ENCODE data around the gene DHCR7.

DHCR7 gene

GRCh38 chr11:71477641-71478527 lies 29.7 kb upstream of the DHCR7 start:
- Histone ChIP-seq H3K4me3 (ENCODE audit: low read length) (no peak overlapping the region), H3K27me3 (ENCODE audit: control insufficient read depth, insufficient read depth, low read length) (no peaks in the 10 kb centered on the region), H3K4me1 (ENCODE audit: control insufficient read depth, insufficient read depth, low read length) (no peaks in the 10 kb centered on the region), H3K9me3 (ENCODE audit: control insufficient read depth, insufficient read depth, low read length) (no peaks in the 10 kb centered on the region), H3K27ac (ENCODE audit: low read length) (no peak overlapping the region), H3K36me3 (ENCODE audit: control insufficient read depth, insufficient read depth, low read length) (peaks cover 25% of the 10 kb centered on the region)
- WGBS (ENCODE audit: insufficient coverage, insufficient read length): no CpG with 5 or more reads among the region's 25 CpGs
- DNase-seq (ENCODE audit: low read depth, low spot score): peak; percentile 22

GRCh38 chr11:71476926-71477640 lies 28.9 kb upstream of the DHCR7 start:
- Histone ChIP-seq H3K4me3 (ENCODE audit: low read length) (no peak overlapping the region), H3K27me3 (ENCODE audit: control insufficient read depth, insufficient read depth, low read length) (no peaks in the 10 kb centered on the region), H3K27ac (ENCODE audit: low read length) (no peak overlapping the region), H3K36me3 (ENCODE audit: control insufficient read depth, insufficient read depth, low read length) (peaks cover 24% of the 10 kb centered on the region), H3K4me1 (ENCODE audit: control insufficient read depth, insufficient read depth, low read length) (no peaks in the 10 kb centered on the region), H3K9me3 (ENCODE audit: control insufficient read depth, insufficient read depth, low read length) (no peaks in the 10 kb centered on the region)
- WGBS (ENCODE audit: insufficient coverage, insufficient read length): no CpG with 5 or more reads among the region's 34 CpGs
- no peak for DNase-seq (ENCODE audit: low read depth, low spot score)

- Histone ChIP-seq H3K9me3 (ENCODE audit: control insufficient read depth, insufficient read depth, low read length) (no peaks in the 10 kb centered on the region), H3K27me3 (ENCODE audit: control insufficient read depth, insufficient read depth, low read length) (no peaks in the 10 kb centered on the region), H3K27ac (ENCODE audit: low read length) (no peak overlapping the region), H3K36me3 (ENCODE audit: control insufficient read depth, insufficient read depth, low read length) (peaks cover 24% of the 10 kb centered on the region), H3K4me3 (ENCODE audit: low read length) (no peak overlapping the region), H3K4me1 (ENCODE audit: control insufficient read depth, insufficient read depth, low read length) (no peaks in the 10 kb centered on the region)
- DNase-seq (ENCODE audit: low read depth, low spot score): no peak
- WGBS (ENCODE audit: insufficient coverage, insufficient read length): no CpG with 5 or more reads among the region's 21 CpGs
Measured at GRCh38 chr11:71476031-71476430, 27.8 kb upstream of the DHCR7 start.

GRCh38 chr11:71474771-71475483 lies 26.7 kb upstream of the DHCR7 start:
- peaks cover 22% of the 10 kb centered on the region for H3K36me3 ChIP-seq (ENCODE audit: control insufficient read depth, insufficient read depth, low read length)
- no peak for DNase-seq (ENCODE audit: low read depth, low spot score)
- no CpG with 5 or more reads among the region's 26 CpGs for WGBS (ENCODE audit: insufficient coverage, insufficient read length)

GRCh38 chr11:71474141-71474770 lies 26.1 kb upstream of the DHCR7 start:
- Histone ChIP-seq H3K9me3 (ENCODE audit: control insufficient read depth, insufficient read depth, low read length) (no peaks in the 10 kb centered on the region), H3K27me3 (ENCODE audit: control insufficient read depth, insufficient read depth, low read length) (no peaks in the 10 kb centered on the region), H3K36me3 (ENCODE audit: control insufficient read depth, insufficient read depth, low read length) (peaks cover 22% of the 10 kb centered on the region), H3K4me3 (ENCODE audit: low read length) (no peak overlapping the region), H3K4me1 (ENCODE audit: control insufficient read depth, insufficient read depth, low read length) (no peaks in the 10 kb centered on the region), H3K27ac (ENCODE audit: low read length) (no peak overlapping the region)
- no CpG with 5 or more reads among the region's 27 CpGs for WGBS (ENCODE audit: insufficient coverage, insufficient read length)
- DNase-seq (ENCODE audit: low read depth, low spot score): no peak

More at GRCh38 chr11:71474771-71475483, 26.7 kb upstream of the DHCR7 start:
- no peaks in the 10 kb centered on the region for H3K4me1 ChIP-seq (ENCODE audit: control insufficient read depth, insufficient read depth, low read length)
- H3K9me3 ChIP-seq (ENCODE audit: control insufficient read depth, insufficient read depth, low read length): no peaks in the 10 kb centered on the region
- H3K27ac ChIP-seq (ENCODE audit: low read length): no peak overlapping the region
- no peaks in the 10 kb centered on the region for H3K27me3 ChIP-seq (ENCODE audit: control insufficient read depth, insufficient read depth, low read length)
- H3K4me3 ChIP-seq (ENCODE audit: low read length): no peak overlapping the region

GRCh38 chr11:71473793-71474080 lies 25.5 kb upstream of the DHCR7 start:
- Histone ChIP-seq H3K27ac (ENCODE audit: low read length) (no peak overlapping the region), H3K36me3 (ENCODE audit: control insufficient read depth, insufficient read depth, low read length) (peaks cover 20% of the 10 kb centered on the region), H3K9me3 (ENCODE audit: control insufficient read depth, insufficient read depth, low read length) (no peaks in the 10 kb centered on the region), H3K4me1 (ENCODE audit: control insufficient read depth, insufficient read depth, low read length) (no peaks in the 10 kb centered on the region), H3K4me3 (ENCODE audit: low read length) (no peak overlapping the region), H3K27me3 (ENCODE audit: control insufficient read depth, insufficient read depth, low read length) (no peaks in the 10 kb centered on the region)
- DNase-seq (ENCODE audit: low read depth, low spot score): no peak
- no CpG with 5 or more reads among the region's 14 CpGs for WGBS (ENCODE audit: insufficient coverage, insufficient read length)

GRCh38 chr11:71472941-71473792 lies 25.0 kb upstream of the DHCR7 start:
- Histone ChIP-seq H3K4me1 (ENCODE audit: control insufficient read depth, insufficient read depth, low read length) (no peaks in the 10 kb centered on the region), H3K27me3 (ENCODE audit: control insufficient read depth, insufficient read depth, low read length) (no peaks in the 10 kb centered on the region), H3K4me3 (ENCODE audit: low read length) (no peak overlapping the region), H3K36me3 (ENCODE audit: control insufficient read depth, insufficient read depth, low read length) (peaks cover 18% of the 10 kb centered on the region), H3K9me3 (ENCODE audit: control insufficient read depth, insufficient read depth, low read length) (no peaks in the 10 kb centered on the region), H3K27ac (ENCODE audit: low read length) (no peak overlapping the region)
- WGBS (ENCODE audit: insufficient coverage, insufficient read length): no CpG with 5 or more reads among the region's 33 CpGs
- DNase-seq (ENCODE audit: low read depth, low spot score): no peak

- H3K27ac ChIP-seq (ENCODE audit: low read length): no peak overlapping the region
- no peaks in the 10 kb centered on the region for H3K9me3 ChIP-seq (ENCODE audit: control insufficient read depth, insufficient read depth, low read length)
- WGBS (ENCODE audit: insufficient coverage, insufficient read length): no CpG with 5 or more reads among the region's 10 CpGs
- no peaks in the 10 kb centered on the region for H3K4me1 ChIP-seq (ENCODE audit: control insufficient read depth, insufficient read depth, low read length)
- no peak for DNase-seq (ENCODE audit: low read depth, low spot score)
- peaks cover 18% of the 10 kb centered on the region for H3K36me3 ChIP-seq (ENCODE audit: control insufficient read depth, insufficient read depth, low read length)
- H3K27me3 ChIP-seq (ENCODE audit: control insufficient read depth, insufficient read depth, low read length): no peaks in the 10 kb centered on the region
- no peak overlapping the region for H3K4me3 ChIP-seq (ENCODE audit: low read length)
Measured at GRCh38 chr11:71472357-71472885, 24.2 kb upstream of the DHCR7 start.

GRCh38 chr11:71470946-71471345 lies 22.8 kb upstream of the DHCR7 start:
- Histone ChIP-seq H3K4me3 (ENCODE audit: low read length) (no peak overlapping the region), H3K36me3 (ENCODE audit: control insufficient read depth, insufficient read depth, low read length) (peaks cover 12% of the 10 kb centered on the region), H3K27me3 (ENCODE audit: control insufficient read depth, insufficient read depth, low read length) (no peaks in the 10 kb centered on the region), H3K9me3 (ENCODE audit: control insufficient read depth, insufficient read depth, low read length) (no peaks in the 10 kb centered on the region), H3K27ac (ENCODE audit: low read length) (no peak overlapping the region), H3K4me1 (ENCODE audit: control insufficient read depth, insufficient read depth, low read length) (no peaks in the 10 kb centered on the region)
- DNase-seq (ENCODE audit: low read depth, low spot score): no peak
- no CpG with 5 or more reads among the region's 6 CpGs for WGBS (ENCODE audit: insufficient coverage, insufficient read length)
